ENCODE results near the gene TNNI2. TPM values are rescaled to one million over a fixed set of nuclear protein-coding genes. Genes with fewer than 3 reads are reported as not detected.

Gene TNNI2
- polyA plus RNA-seq, 1 of the 3 experiments (the other 2 are of a cell fraction), result not detected

GRCh38 chr11:1858576-1858975, 19.8 kb downstream of the TNNI2 start:
- H3K27me3 ChIP-seq (ENCODE audit: insufficient read depth), result no peaks in the 10 kb centered on the region
- no peak for DNase-seq
- H3K4me3 ChIP-seq (ENCODE audit: low read depth in 2 of 2, low read length in 1 of 2), result no peak overlapping the region
- no peak overlapping the region for H2AFZ ChIP-seq (ENCODE audit: low read depth)
- no peak overlapping the region for H3K27ac ChIP-seq (ENCODE audit: low read depth in 2 of 2, low read length in 1 of 2)
- no peak overlapping the region for H3K4me2 ChIP-seq
- POLR2A ChIA-PET, result interaction anchor here (0.6 kb wide), 1 partner anchor 1502 kb away, joined by 4 read pairs; no protein-coding TSS in a partner anchor
- WGBS (ENCODE audit: low lambda C conversion rate), result 72% methylated on average over 7 of the region's 7 CpGs
- H3F3A ChIP-seq (replicated peaks; ENCODE audit: insufficient read depth), result no peaks in the 10 kb centered on the region
- no peaks in the 10 kb centered on the region for H3K36me3 ChIP-seq (replicated peaks in 1 of 2; ENCODE audit: control insufficient read depth in 1 of 2, insufficient read depth in 2 of 2, low read length in 1 of 2)
- H4K20me1 ChIP-seq (ENCODE audit: insufficient read depth), result no peaks in the 10 kb centered on the region
- H3K79me2 ChIP-seq (ENCODE audit: insufficient read depth), result no peaks in the 10 kb centered on the region
- H3K9ac ChIP-seq, result no peak overlapping the region
- CTCF ChIA-PET, result interaction anchor here (0.8 to 3.5 kb wide), 5 partner anchors 18 to 291 kb away, joined by 3 to 13 read pairs (median 3); no protein-coding TSS in a partner anchor
- TF ChIP-seq RFX5 (IDR thresholded peaks at IDR 0.05; ENCODE audit: low read length) (no peak), SMC3 (IDR thresholded peaks at IDR 0.05; ENCODE audit: low read depth, low read length) (no peak), EZH2phosphoT487 (IDR thresholded peaks at IDR 0.05; ENCODE audit: borderline replicate concordance, low read depth) (no peak), YY1 (IDR thresholded peaks at IDR 0.05; ENCODE audit: low read depth) (no peak), USF2 (IDR thresholded peaks at IDR 0.05; ENCODE audit: borderline replicate concordance, low read depth, low read length) (no peak), CHD2 (IDR thresholded peaks at IDR 0.05; ENCODE audit: low read length, partially characterized antibody) (no peak), RCOR1 (IDR thresholded peaks at IDR 0.05; ENCODE audit: low read length) (no peak)
- peaks cover 7 to 8% of the 10 kb centered on the region in 2 experiments; a peak in 3 of 4 replicates for H3K4me1 ChIP-seq (ENCODE audit: control insufficient read depth in 1 of 2, insufficient read depth in 2 of 2, low read depth in 1 of 2, low read length in 1 of 2)
- no peaks in the 10 kb centered on the region for H3K9me3 ChIP-seq
- no peaks in the 10 kb centered on the region for H3K9me2 ChIP-seq

- TF ChIP-seq FOSL2 (IDR thresholded peaks at IDR 0.05; ENCODE audit: borderline replicate concordance, low read depth) (no peak), CTCF (IDR thresholded peaks at IDR 0.05) (no peak), CHD2 (IDR thresholded peaks at IDR 0.05; ENCODE audit: low read length, partially characterized antibody) (no peak), FOXJ3 (CRISPR knock-in tag; IDR thresholded peaks at IDR 0.05) (no peak), TCF12 (IDR thresholded peaks at IDR 0.05) (no peak), POLR2AphosphoS5 (IDR thresholded peaks at IDR 0.05; ENCODE audit: low read depth, low read length) (no peak), FOXM1 (IDR thresholded peaks at IDR 0.05; ENCODE audit: low read depth) (no peak), REST (IDR thresholded peaks at IDR 0.05; ENCODE audit: low read depth, low read length) (no peak), JUND (IDR thresholded peaks at IDR 0.05) (no peak), RXRA (IDR thresholded peaks at IDR 0.05; ENCODE audit: borderline replicate concordance, low read depth) (no peak), USF2 (IDR thresholded peaks at IDR 0.05; ENCODE audit: borderline replicate concordance, low read depth, low read length) (no peak), NRF1 (IDR thresholded peaks at IDR 0.05; ENCODE audit: low read depth, low read length) (no peak), YY1 (IDR thresholded peaks at IDR 0.05; ENCODE audit: low read depth) (no peak), MEF2A (IDR thresholded peaks at IDR 0.05; ENCODE audit: borderline replicate concordance, low read depth) (no peak)
- ChIA-PET POLR2A (no interaction called here), CTCF (interaction anchor here (0.8 kb wide), 2 partner anchors 23 to 26 kb away, joined by 3 read pairs; no protein-coding TSS in a partner anchor)
- no peaks in the 10 kb centered on the region for H3K36me3 ChIP-seq (replicated peaks in 1 of 2; ENCODE audit: control insufficient read depth in 1 of 2, insufficient read depth in 2 of 2, low read length in 1 of 2)
- no peaks in the 10 kb centered on the region for H3K9me2 ChIP-seq
- no peak overlapping the region for H3K27ac ChIP-seq (ENCODE audit: low read depth in 2 of 2, low read length in 1 of 2)
- DNase-seq, result no peak
- no peaks in the 10 kb centered on the region for H3K79me2 ChIP-seq (ENCODE audit: insufficient read depth)
- H3K9me3 ChIP-seq, result no peaks in the 10 kb centered on the region
- no peaks in the 10 kb centered on the region for H4K20me1 ChIP-seq (ENCODE audit: insufficient read depth)
- no peak overlapping the region for H2AFZ ChIP-seq (ENCODE audit: low read depth)
- H3K27me3 ChIP-seq (ENCODE audit: insufficient read depth), result no peaks in the 10 kb centered on the region
- H3K4me1 ChIP-seq (ENCODE audit: control insufficient read depth in 1 of 2, insufficient read depth in 2 of 2, low read depth in 1 of 2, low read length in 1 of 2), result peaks cover 12% of the 10 kb centered on the region in 2 experiments; a peak in 3 of 4 replicates
- WGBS (ENCODE audit: low lambda C conversion rate), result 60% methylated on average over 3 of the region's 4 CpGs
- no peak overlapping the region for H3K9ac ChIP-seq
- no peak overlapping the region for H3K4me2 ChIP-seq
- H3K4me3 ChIP-seq (ENCODE audit: low read depth in 2 of 2, low read length in 1 of 2), result no peak overlapping the region
- no peaks in the 10 kb centered on the region for H3F3A ChIP-seq (replicated peaks; ENCODE audit: insufficient read depth)
Observed at GRCh38 chr11:1859004-1859403, 20.2 kb downstream of the TNNI2 start.

Data from SK-N-SH (cell line).